COR-L47 (cell line): ENCODE measurements around the gene CNGA1.
A peak's percentile ranks its signal among the peaks of the same experiment; 100 is the strongest.

Source experiments
- DNase-seq: peaks from one replicate; lab custom pipeline; 2025; lab: John Stamatoyannopoulos, UW

CNGA1 gene

GRCh38 chr4:48016141-48017107, at the start of gene CNGA1, which contains the start of gene NIPAL1:
TSS of gene CNGA1 (minus strand) at chr4:48016681. CDS start at chr4:47952689, 63,992 bp downstream.
TSS of gene NIPAL1 (plus strand) at chr4:48016772. CDS start at chr4:48016840, 68 bp downstream.
- peak; percentile 86 for DNase-seq

GRCh38 chr4:48065587-48066052, 49.1 kb upstream of the CNGA1 start:
- no peak for DNase-seq

- no peak for DNase-seq
These were observed 47.9 kb upstream of the CNGA1 start for GRCh38 chr4:48064349-48064748.

GRCh38 chr4:48058617-48059530, 42.4 kb upstream of the CNGA1 start:
- no peak for DNase-seq

- DNase-seq: no peak
These were observed 34.6 kb upstream of the CNGA1 start for GRCh38 chr4:48051078-48051477.

GRCh38 chr4:48049483-48049882, 33.0 kb upstream of the CNGA1 start:
- DNase-seq: no peak

- DNase-seq: no peak
These were observed 31.4 kb upstream of the CNGA1 start for GRCh38 chr4:48047896-48048295.

- DNase-seq: no peak
These were observed 31.0 kb upstream of the CNGA1 start for GRCh38 chr4:48047421-48047844.

GRCh38 chr4:48046059-48046458, 29.6 kb upstream of the CNGA1 start:
- DNase-seq: no peak

- DNase-seq: no peak
These were observed 27.8 kb upstream of the CNGA1 start for GRCh38 chr4:48044298-48044697.

GRCh38 chr4:48043504-48043903, 27.0 kb upstream of the CNGA1 start:
- DNase-seq: no peak

- no peak for DNase-seq
These were observed 26.5 kb upstream of the CNGA1 start for GRCh38 chr4:48042979-48043461.

- DNase-seq: no peak
These were observed 25.2 kb upstream of the CNGA1 start for GRCh38 chr4:48041535-48042137.

- DNase-seq: no peak
These were observed 23.1 kb upstream of the CNGA1 start for GRCh38 chr4:48039561-48039960.

GRCh38 chr4:48038666-48039065, 22.2 kb upstream of the CNGA1 start:
- DNase-seq: no peak

- no peak for DNase-seq
These were observed 20.6 kb upstream of the CNGA1 start for GRCh38 chr4:48037117-48037462.

- no peak for DNase-seq
These were observed 19.5 kb upstream of the CNGA1 start for GRCh38 chr4:48035952-48036351.

- peak; percentile 24 for DNase-seq
These were observed 17.4 kb upstream of the CNGA1 start for GRCh38 chr4:48033825-48034413.

GRCh38 chr4:48033412-48033811, 16.9 kb upstream of the CNGA1 start:
- DNase-seq: no peak

- DNase-seq: no peak
These were observed 16.2 kb upstream of the CNGA1 start for GRCh38 chr4:48032721-48033120.

GRCh38 chr4:48031802-48032525, 15.5 kb upstream of the CNGA1 start:
- no peak for DNase-seq
